ENCODE results near the gene HCK.

- TF ChIP-seq, protein P1, sequence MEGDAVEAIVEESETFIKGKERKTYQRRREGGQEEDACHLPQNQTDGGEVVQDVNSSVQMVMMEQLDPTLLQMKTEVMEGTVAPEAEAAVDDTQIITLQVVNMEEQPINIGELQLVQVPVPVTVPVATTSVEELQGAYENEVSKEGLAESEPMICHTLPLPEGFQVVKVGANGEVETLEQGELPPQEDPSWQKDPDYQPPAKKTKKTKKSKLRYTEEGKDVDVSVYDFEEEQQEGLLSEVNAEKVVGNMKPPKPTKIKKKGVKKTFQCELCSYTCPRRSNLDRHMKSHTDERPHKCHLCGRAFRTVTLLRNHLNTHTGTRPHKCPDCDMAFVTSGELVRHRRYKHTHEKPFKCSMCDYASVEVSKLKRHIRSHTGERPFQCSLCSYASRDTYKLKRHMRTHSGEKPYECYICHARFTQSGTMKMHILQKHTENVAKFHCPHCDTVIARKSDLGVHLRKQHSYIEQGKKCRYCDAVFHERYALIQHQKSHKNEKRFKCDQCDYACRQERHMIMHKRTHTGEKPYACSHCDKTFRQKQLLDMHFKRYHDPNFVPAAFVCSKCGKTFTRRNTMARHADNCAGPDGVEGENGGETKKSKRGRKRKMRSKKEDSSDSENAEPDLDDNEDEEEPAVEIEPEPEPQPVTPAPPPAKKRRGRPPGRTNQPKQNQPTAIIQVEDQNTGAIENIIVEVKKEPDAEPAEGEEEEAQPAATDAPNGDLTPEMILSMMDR (IDR thresholded peaks at IDR 0.05), result no peak
- no peak for TF ChIP-seq POLR2A (IDR thresholded peaks at IDR 0.05)
Measured at GRCh38 chr20:32078791-32079190, 26.7 kb downstream of the HCK start.

Measured in lower leg skin (tissue), 3 donors.